Spleen (tissue), 7 donors: ENCODE results near the gene TIMP1.

ENCODE experiments used
- POLR2A ChIP-seq, 3 donors: fragments of 450-650 bp; IDR thresholded peaks; one replicate each; pipeline ENCODE4 v1.5.1; 2017; ENCODE audit warnings: antibody characterized with exemption in 3 of 3, mild to moderate bottlenecking in 1 of 3
- POLR2AphosphoS5 ChIP-seq, 3 donors: sonication (generic); formaldehyde crosslinking; IDR thresholded peaks; one replicate each; pipeline ENCODE4 v1.5.1; 2017; ENCODE audit warnings: antibody characterized with exemption in 3 of 3
- TF ChIP-seq, protein P1 (sequence below), 11 experiments: fragments of 200-600 bp in 7 of 11; fragments of 450-650 bp in 4 of 11; sonication (generic) in 4 of 11; IDR thresholded peaks in 8 of 11; conservative IDR thresholded peaks in 3 of 11; 1 replicate in 7 of 11; 2 replicates in 4 of 11; pipeline versions ENCODE4 v1.4.0 to v1.8.0; 2016 to 2021; ENCODE audit warnings: antibody characterized with exemption in 11 of 11, inconsistent platforms in 4 of 11, mild to moderate bottlenecking in 1 of 11
- donor health status: DM: no; HTN: no; CAD: no; lungs with moderate emphysema.
- donor health status: DM: no; HTN: no; CAD: no.
- donor health status: DM: no; HTN: no; CAD: no.

DNA sequence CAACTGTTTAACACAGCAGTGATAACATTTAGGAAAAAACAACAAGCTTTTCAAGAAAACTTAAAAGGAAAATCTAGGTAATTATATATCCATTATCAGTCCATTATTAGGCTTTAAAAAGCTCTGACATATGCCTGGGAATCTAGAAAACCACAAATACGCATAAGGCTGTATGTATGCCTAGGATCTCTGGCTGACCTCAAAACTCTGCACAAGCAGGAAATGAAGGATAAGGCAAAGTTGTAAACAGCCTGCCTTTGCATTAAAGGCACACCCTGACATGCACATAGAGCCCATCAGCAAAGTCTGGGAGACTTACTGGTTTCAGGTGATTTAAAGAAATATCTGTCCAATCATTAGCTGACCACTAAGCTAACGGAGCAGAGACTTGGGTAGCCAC, 14.0 kb downstream of the TIMP1 start:
- TF ChIP-seq, protein P1, sequence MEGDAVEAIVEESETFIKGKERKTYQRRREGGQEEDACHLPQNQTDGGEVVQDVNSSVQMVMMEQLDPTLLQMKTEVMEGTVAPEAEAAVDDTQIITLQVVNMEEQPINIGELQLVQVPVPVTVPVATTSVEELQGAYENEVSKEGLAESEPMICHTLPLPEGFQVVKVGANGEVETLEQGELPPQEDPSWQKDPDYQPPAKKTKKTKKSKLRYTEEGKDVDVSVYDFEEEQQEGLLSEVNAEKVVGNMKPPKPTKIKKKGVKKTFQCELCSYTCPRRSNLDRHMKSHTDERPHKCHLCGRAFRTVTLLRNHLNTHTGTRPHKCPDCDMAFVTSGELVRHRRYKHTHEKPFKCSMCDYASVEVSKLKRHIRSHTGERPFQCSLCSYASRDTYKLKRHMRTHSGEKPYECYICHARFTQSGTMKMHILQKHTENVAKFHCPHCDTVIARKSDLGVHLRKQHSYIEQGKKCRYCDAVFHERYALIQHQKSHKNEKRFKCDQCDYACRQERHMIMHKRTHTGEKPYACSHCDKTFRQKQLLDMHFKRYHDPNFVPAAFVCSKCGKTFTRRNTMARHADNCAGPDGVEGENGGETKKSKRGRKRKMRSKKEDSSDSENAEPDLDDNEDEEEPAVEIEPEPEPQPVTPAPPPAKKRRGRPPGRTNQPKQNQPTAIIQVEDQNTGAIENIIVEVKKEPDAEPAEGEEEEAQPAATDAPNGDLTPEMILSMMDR (IDR thresholded peaks at IDR 0.05 in 8 of 11, conservative IDR thresholded peaks at IDR 0.05 in 3 of 11), result no peak
- TF ChIP-seq POLR2AphosphoS5 (IDR thresholded peaks at IDR 0.05), result no peak
- no peak for TF ChIP-seq POLR2A (IDR thresholded peaks at IDR 0.05)
